GM21825 (cell line): Measurements from ENCODE around the gene ARID3C.
A peak's percentile ranks its signal among the peaks of the same experiment; 100 is the strongest.

Source experiments
- ATAC-seq: cut with Tn5 transposase; IDR thresholded peaks from one replicate; pipeline ENCODE4 v1.9.1; 2021; ENCODE audit warnings: mild to moderate bottlenecking, moderate library complexity; ENCODE audit not compliant: unreplicated experiment

The ARID3C gene

DNA sequence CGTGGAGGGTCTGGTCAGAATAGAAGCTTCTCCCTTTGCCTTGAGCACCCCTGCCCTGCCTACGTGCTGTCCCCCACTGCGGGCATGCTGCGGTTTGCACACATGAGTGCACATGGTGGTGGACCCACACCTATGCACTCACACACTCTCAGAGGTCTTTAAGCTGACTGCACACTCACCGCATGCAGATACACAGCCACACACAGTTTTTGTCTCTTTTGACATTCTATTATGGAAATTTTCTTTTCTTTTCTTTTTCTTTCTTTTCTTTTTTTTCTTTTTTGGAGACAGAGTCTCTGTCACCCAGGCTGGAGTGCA is 584 bp upstream of the ARID3C start:
- ATAC-seq = no peak

DNA sequence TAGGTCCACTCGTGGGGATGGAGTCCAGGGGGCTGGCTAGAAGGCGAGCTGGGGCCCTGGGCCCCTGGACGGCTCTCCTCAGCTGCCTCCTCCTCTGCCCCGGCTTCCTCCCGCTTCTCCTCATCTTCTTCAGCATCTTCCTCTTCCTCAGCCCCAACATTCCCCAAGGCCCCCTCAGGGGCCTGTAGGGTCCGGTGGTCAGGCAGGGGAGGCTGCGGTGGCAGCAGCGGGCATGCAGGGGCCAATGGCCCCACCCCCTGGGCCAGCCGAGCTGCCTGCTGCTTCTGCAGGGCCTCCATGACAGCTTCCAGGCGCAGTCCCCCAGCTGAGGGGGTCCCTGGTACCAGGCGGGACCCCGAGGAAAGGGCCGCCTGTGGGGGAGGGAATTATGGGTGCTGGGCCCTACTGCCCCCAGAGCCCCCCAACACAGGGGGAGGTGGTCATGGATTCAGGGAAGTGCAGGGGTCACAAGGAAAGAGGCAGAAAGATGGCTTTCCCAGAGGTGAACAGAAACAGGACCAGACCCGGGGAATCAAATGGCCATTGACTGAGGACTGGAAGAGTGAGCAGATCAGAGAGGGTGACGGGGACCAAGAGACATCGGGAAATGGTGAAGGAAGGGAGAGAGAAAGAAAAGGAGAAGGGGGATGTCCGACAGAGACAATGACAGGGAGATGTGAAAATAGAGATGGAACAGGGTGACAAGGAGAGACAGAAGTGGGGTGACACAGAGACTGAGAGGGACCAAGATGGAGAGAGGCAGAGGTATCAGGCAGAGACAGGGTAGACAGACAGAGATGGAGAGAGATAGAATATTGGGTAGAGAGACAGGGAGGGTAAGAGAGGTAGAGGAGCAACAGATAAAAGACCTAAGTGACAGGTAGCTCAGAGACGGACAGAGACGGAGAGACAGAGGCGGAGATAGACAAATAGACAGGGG is 880 bp downstream of the ARID3C start:
- no peak for ATAC-seq

DNA sequence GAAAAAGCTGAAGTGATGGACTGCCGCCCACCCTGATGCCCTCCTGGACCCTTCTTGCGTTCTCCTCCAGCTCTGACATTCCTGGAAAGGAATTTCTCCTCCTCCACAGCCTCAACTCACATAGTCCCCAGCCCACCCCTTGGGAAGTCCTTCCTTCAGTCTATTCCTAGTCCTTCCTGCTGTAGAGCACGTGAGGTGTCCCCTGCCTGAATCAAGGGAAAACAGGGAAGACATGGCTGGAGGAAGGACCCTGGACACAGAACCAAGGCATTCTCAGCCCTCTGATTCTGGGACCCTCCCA is 3.7 kb downstream of the ARID3C start:
- no peak for ATAC-seq

DNA sequence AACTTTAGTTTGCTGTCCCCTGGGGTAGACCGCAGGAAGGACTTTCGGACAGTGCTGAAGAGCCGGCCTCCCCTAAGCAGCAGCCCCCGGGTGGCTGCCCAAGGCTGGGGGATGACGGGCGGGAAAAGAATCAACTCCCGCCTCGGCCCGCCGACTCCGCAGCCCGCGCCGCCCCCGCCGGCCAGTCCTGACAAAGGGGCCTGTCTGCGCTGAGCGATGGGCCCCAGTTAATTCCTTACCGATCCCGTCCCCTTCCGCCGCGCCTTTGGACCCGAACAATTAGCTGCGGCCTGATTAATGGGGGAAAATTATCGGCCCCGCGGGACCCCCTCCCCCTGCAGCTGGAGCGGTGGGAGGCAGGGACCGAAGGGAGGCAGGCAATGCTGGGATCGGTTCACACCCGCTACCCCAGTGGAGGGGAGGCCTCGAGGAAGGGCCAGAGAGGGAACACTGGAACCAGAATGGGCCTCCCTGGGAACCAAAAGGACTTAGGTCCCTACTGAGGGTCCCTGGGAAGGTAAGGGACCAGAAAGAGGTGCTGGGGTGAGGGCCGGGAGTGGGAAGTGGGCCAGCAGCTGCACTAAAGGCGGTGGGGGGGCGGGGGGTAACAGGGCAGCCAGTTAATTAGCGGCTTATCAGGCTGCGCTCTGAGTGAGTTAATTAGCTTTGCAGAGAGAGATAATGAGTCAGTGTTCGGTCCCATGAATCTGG is 4.2 kb downstream of the ARID3C start:
- ATAC-seq = no peak

DNA sequence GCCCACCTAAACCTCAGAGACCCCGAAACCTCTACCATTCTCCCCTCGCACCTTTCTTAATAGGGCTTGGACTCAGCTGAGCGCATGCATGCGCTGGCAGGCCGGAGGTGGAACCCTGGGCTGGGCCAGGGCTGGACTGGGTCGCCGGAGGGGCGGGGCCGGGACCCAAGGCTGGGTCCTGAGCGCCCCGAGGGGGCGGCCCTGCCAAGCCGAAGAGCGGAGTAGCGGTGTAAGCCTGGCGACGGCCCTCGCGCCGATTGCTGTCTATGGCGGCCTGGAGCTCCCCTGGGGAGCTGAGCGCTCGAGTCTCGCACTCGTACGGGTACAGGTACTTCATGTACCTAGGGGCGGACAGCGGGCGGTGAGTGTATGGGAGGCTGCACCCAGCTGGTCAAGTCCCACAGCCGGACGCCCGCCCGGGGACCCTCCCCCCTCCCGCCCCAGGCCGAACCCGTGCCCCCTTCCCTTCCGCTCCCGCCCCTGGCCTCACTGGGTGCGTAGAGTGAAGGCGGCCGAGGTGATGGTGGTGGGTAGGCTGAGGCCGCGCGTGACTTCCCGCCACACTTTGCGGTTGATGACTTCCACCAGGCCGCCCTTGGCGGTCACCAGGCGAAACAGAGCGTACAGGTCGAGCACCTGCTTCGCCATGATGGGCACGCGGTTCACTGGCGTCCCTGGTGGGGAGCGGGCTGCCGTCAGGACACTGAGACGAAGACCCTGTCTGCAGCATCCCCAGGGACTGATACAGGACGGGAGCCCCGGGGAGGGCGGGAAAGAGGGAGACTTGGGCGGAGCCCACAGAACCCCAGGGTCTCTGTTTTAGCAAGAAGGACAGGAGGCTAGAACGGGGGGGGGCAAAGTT is 5.3 kb downstream of the ARID3C start:
- no peak for ATAC-seq

DNA sequence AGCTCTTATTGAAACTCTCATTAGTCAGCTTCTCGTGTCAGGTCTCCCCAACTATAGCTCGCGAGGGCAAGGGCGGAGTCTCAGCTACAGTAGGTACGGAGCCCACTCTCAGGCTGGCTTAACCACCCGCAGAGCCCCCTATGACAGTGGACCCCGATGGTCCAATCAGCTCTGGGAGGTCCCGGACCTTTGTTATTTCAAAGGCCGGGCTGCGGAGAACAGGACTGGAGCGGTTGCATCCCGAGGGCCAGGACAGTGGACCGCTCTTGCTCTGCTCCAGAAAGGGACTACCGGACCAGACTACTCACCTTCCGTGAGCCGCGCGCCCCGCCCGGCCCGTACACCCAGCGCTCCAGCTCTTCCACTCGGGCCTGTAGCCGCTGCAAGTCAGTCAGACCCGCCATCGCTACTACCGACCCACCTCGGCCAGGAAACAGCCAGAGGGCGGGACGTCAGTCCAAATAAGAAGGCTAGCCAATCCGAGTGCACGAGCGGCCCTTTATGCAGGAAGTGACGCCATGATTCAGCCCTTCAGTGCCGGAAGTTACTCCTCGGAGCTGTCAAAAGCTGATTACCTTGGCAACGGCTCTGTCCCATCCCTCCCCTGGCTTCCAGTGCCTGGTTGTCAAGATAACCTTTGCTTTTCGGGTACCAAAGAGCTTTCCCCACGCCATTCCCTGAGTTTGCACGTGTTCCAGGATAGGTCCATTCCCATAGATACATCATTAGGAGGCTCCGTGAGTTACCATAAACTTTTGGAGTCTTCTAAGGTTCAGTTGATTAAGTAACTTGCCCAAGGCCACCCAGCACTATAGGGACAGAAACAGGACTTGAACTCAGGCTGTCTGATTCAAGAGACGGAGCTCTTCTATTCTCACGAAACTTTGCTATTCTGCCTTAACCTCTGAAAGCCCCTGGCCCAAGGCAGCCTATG is 8.5 kb downstream of the ARID3C start, which contains the start of gene DCTN3:
DCTN3 (minus strand) TSS at position 435 of the 934 bp plus-strand sequence; CDS start at position 404, 31 bp downstream.
- peak; percentile 95 for ATAC-seq

DNA sequence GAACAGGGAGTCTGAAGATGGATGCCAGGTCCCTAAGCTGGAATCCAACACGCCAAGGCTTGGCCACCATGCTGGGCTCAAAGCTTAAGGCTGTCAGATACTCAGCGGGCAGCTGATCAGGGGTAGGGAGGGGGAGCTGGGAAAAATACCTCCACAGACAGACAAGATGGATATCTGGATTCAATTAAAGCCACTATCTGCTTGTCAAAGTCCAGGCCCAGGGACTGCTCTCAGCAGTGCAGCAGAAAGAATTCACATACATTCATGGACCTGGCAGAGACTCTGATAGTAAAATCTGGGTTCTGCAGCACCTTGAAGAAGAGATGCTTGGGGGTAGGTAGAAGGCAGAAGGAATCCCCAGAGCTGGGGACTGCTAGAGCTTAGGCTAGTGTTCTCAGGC is 13.7 kb downstream of the ARID3C start:
- no peak for ATAC-seq

DNA sequence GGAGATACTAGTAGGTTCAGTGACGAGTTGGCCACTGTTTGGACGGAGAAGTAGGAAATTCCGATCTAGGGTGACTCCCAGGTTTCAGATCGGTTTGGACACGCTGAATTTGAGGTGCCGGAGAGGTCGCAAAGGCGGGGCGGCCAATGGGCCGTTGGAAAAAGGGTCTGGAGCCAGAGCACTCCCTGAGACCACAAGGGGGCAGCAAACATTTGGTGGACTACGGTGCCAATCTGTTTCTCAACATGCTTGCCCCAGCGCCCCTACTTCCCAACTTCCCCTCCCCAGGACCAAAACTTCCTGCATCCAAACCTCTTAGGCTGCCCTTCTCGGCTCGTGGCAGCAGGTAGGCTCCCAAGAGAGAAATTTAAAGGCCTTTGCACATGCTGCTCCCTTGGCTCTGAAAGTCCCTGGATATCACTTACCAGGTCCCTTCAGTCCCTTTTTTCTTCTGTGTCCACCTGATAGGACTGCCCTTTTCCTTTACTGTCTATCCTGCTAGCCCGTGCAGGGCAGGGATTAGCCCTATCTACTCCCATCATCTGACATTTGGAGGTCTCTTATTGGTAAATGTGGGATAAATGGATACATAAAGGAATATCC is 16.0 kb downstream of the ARID3C start:
- ATAC-seq = peak; percentile 47

DNA sequence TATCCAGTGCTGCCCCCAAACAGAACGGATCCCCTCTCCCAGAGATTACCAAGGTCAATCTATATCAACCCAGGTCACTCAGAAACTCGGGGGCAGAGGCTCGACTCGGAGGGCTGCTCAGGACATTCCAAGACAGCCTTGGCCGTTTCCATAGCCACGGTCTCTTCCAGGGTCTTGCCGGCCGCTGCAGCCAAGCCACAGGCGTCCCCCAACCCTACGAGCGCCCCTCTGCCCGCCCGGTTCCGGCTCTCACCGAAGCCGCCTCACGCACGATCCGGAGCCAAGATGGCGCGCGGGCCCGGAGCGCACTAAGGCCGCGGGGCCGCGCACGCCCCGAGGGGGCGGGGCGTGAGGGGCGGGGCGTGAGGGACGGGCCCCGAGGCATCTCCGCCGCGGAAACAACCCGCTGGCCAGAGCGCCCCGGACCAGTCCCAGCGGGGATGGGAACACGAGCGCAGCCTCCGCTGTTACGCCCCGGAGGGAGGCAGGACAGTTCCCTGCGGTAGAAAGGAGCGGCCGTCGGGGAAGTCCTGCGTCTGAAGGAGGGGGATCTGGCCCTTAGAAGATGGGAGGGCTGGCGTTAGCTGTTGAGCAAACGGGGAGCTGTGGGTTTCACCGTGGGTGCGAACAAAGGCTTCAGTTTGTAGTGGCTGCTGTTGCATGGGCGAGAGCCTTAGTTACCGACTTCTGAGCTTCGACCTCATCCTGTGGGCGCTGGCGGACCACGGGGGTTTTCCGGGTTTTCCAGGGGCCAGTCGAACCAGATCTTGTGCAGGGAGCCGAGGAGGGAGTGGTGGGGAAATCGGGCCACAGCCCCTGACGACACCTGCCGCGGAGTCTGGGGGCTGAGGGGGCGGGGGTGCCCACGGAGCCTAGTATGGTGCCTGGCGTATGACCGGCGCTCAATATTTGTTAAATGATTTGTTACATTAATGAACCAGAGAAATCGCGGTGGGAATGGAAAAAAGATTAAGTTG is 16.8 kb downstream of the ARID3C start, which contains the start of gene RPP25L:
RPP25L (minus strand) TSS at position 287 of the 977 bp plus-strand sequence. CDS start 801 bp downstream, outside the sequence.
- peak; percentile 87 for ATAC-seq

DNA sequence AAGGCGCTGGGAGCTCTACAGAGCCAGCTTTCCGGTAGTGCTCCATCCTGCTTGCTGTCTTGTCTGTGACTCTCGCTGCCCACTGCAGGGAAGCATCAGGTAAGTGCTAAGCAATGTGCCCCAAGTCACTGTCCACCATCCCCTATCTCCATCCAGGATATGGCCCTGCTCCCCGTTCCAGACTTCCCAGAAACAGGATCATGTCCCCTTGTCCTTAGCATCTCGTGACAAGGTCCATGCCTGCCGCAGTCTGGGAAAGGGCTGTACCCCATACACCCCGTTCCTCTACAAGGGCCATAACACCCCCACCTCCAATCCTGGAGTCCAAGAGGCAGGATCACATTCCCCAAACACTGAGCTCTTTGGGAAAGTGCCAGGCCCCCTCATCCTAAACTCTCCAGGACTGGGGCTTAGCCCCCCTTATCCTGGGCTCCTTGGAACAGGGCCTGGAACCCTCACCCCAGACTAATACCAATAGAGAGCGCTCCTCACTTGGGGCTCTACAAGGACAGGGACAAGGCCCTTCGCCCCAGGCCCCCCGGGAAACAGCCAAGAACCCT is 17.5 kb downstream of the ARID3C start:
- ATAC-seq = no peak

DNA sequence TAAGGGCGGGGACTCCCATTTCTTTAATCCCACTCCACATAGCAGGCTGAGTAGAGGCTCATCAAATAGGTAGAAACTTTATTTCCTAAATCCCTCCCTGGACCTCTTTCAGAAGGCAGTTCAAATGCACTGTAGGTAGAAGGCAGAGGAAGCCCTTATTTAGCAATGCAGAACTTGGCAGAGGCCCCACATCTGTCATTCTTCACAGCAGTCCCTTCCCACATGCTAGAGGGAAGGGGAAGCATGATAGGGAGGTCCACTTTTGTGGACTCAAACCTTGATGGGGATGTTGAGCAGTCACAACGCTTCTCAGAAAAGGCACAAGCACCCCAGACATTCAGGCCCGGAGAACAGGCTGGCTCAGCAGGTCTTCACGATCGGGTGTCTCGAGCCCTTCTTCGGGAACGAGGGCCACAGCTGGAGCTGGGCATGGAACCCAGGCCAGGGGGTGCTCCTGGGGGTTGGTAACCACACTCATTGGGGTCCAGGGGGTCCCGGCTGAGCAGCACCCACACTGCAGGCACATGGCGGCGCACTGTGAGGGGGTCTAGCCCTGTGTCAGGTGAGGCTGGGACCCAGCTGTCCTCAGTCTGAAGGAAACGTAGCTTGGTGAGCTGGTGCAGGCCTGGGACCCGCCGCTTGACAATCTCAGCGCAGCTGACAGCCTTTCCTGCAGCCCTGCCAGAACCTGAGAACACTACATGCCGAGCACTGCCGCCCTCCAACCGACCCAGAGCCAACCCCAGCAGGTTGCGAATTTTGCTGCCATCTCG is 18.2 kb downstream of the ARID3C start:
- no peak for ATAC-seq

DNA sequence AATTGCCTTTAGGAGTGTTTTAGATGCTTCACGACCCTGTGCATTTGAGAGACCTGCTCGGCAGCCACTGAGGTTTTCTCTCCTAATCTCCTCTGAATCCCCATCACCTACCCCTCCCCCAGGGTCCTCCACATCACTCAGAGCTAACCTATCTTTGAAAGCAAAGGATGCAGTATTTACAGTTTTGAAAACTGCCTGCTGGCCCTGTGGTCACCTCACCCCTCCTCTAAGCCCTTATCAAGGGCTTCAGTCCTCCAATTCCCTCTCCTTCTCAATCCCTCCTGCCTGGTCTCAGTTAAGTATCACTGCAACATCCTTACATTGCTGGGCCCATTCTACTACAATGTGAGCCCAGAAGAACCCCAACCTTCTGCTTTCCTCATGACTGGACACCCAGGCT is 21.5 kb downstream of the ARID3C start:
- ATAC-seq = no peak

DNA sequence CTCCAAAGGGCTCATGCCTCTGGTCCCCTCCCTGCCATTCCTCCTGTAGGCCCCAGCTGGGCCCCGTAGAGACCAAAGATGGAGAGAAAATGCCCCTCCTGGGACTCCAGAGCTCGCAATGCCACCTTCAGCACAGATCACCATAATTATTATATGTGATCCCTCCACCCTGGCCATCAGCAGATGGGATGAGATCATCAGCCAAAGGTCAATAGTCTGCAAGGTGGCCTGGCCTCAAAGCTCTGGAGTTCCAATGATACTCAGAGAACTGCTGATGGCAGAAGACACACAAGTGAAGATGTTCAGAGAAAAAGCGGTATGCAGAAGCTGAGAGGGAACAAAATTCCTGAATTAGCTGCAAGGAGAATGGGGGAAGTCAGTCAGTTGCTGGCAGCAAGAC is 22.0 kb downstream of the ARID3C start:
- no peak for ATAC-seq

DNA sequence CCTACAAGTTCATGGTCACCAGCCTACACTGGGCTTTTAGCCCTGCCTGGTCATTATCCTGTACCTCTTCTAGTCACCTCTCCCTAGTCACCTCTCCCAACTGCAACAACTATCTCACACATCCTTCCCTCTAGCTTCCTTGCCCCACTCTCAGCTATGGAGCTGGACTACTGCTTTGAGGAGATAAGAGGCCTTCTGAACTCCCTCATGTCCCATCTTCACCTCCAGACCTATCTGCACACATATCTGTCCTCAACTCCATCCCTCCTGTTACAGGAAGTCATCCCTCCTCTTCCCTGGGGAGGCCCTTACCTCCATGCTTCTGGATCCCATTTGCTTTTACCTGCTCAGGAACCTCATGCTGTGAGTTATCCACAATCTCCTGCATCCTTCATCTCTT is 22.7 kb downstream of the ARID3C start:
- ATAC-seq = no peak

DNA sequence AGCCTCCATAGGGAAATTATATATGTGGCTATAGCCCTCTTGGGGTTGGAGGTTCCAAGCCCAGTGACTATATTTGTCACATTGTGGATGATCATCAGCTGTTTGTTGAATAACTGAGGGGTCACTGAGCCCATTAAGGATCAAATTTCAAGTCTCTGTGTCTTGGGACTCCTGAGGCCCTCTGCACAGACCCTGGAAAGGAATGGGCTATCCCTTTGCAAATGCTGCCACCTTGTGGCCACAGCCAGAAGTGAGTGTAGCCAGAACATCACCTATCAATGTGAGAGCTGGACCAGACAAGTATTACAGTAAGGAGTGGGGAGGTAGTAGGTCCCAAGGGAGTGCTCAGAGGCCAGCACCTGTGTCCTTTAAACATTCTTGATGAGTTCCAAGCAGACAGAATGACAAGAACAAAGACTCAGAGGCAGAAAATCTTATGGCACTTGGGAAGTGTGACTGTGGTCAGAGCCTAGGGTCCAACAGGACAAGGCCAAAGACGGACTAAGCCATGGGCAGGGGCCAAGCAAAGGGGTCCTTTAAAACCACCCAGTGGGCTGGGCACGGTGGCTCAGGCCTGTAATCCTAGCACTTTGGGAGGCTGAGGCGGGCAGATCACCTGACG is 25.1 kb downstream of the ARID3C start:
- ATAC-seq = no peak

DNA sequence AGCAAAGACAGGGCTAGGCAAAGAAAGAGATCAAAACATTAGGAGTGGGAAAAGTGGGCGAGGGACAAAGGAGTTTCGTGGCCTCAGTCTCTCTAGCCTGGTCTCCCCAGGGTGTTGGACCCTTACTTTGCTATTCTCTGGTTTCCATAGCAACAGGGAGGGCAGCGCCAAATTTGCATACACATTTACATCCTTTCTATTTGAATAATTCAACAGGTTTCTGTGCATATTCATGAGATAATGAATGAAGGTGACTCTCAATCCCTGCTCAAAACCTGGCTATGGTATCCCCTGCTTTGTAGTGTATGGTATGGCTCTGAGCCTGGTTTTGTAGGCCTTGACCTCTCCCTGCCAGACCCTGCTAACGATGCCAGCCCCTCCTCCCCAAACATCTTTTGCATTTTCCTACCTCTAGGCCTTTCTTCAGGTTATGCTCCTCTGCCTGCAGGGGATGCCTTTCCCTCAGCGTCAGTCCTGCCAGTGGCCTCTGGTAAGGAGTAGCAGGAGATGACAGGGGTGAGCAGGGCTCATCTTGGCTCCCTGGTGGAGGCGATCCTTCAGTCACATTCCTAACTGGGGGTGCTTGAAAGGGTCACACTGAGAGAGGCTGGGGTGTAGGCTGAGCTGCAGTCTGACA is 26.8 kb downstream of the ARID3C start:
- no peak for ATAC-seq

DNA sequence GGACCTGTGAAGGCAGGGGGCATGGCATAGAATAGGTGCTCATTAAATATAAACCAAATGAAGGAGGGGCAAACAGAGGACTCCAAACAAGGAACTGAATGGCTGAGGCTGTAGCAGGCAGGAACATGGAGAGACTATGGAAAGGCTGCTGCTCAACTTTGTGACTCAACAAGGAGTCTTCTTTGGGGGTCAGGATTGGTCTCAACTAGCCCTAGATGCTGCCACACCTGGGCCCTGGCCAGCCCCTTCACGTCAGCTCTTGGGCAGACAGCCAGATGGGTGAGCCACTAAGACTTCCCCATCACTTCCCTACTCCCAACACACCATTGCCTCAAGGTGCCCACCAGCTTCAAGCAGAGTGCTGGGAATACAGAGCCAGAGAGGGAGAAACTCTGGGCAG is 28.0 kb downstream of the ARID3C start:
- no peak for ATAC-seq
